Cardiac fibroblast (primary cell): ENCODE data around the gene RNF31.

ENCODE experiments used
- DNase-seq, 2 donors: peaks; one replicate each; pipeline versions ENCODE4 v3.0.0 to v3.0.0-alpha.2; 2010; ENCODE audit warnings: low read depth in 2 of 2
- H3K4me3 ChIP-seq, 2 donors: replicated peaks in 1 of 2; 1 replicate in 1 of 2; 2 replicates in 1 of 2; pipeline ENCODE4 v1.5.1; 2011; ENCODE audit warnings: low read depth in 2 of 2, low read length in 2 of 2, mild to moderate bottlenecking in 2 of 2, moderate library complexity in 1 of 2
- TF ChIP-seq, protein P1 (sequence below): IDR thresholded peaks from one replicate; pipeline ENCODE4 v1.5.1; 2011; ENCODE audit warnings: low read depth, mild to moderate bottlenecking, low read length, inconsistent platforms

RNF31 gene

DNA sequence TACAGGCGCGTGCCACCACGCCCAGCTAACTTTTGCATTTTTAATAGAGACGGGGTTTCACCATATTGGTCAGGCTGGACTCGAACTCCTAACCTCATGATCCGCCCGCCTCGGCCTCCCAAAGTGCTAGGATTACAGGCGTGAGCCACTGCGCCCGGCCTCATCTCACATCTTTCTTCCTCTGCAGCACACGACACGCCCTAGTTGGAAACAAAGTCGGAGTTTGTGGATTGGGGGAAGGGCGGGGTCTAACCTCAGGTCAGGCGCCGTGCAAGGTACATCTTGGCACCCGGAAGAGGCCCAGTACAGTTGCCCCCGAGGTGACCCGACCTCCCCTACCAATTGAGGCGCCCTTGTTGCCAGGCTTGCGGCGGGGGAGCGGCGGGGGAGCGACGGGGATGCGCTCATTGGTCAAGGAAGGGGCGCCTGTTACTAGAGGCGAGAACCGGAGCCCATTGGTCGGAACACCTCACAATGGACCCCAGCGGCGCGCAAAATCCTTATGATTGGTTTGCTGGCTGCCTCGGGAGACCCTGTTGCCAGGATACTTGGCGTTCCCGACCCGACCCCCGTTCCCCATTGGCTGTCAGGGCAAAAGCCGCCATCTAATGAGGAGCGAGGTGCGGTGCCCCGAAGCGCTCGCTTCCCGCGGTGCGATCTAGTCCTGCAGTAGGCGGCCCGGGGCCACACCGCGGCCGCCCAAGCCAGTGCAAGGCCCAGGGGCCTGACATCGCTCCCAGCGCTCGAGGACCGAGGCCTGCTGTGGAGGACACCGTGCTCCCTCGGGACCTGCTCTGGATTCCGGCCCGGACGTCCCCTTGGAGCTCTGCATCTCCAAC is 24.3 kb downstream of the RNF31 start, which contains the start of gene REC8:
REC8 (plus strand) TSS at position 659 of the 839 bp plus-strand sequence. CDS start 473 bp downstream, outside the sequence.
- H3K4me3 ChIP-seq: peak within 1 kb of the TSS in 1 of 2 donors; percentile 44
- TF ChIP-seq, protein P1, sequence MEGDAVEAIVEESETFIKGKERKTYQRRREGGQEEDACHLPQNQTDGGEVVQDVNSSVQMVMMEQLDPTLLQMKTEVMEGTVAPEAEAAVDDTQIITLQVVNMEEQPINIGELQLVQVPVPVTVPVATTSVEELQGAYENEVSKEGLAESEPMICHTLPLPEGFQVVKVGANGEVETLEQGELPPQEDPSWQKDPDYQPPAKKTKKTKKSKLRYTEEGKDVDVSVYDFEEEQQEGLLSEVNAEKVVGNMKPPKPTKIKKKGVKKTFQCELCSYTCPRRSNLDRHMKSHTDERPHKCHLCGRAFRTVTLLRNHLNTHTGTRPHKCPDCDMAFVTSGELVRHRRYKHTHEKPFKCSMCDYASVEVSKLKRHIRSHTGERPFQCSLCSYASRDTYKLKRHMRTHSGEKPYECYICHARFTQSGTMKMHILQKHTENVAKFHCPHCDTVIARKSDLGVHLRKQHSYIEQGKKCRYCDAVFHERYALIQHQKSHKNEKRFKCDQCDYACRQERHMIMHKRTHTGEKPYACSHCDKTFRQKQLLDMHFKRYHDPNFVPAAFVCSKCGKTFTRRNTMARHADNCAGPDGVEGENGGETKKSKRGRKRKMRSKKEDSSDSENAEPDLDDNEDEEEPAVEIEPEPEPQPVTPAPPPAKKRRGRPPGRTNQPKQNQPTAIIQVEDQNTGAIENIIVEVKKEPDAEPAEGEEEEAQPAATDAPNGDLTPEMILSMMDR: no peak
- peak in 1 of 2 donors; percentile 88 for DNase-seq

DNA sequence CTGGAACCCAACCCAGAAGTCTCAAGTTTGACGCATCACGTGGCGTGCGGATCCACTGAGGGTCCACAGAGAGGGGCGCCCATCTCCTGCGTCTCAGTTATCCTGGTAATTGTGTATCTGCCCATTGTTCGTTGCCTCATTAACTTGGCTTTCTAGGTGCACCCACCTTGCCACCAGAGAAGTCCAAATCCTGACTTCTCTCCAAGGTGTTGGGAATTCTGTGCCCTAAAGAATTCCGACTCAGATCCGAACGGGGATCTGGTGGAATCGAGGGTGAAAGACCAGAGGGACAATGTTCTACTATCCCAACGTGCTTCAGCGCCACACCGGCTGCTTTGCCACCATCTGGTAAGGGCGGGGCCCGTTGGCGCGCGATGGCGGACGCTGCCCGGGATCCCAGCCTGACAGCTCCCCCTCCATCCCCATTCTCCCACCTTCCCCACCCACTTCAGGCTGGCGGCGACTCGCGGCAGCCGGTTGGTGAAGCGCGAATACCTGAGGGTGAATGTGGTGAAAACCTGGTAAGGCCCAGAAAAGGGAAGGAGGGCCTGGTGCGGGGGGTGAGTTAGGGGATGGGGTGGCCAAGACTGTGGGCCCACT is 25.1 kb downstream of the RNF31 start:
- peak overlapping the region in 1 of 2 donors; percentile 44 for H3K4me3 ChIP-seq

DNA sequence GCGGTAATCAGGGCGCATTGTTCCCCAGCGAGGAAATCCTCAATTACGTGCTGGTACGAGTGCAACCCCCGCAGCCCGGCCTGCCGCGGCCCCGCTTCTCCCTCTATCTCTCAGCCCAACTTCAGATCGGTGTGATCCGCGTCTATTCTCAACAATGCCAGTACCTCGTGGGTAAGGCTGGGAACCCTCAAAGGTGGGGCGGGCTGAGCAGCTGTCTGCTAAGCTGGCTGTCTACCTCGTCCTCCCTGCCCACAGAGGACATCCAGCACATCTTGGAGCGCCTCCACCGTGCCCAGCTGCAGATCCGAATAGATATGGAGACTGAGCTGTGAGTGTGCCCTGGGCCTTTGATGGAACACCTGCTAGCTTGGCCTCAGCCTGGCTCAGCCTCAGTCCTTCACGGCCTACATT is 25.6 kb downstream of the RNF31 start:
- TF ChIP-seq, protein P1: no peak
- no peak for DNase-seq
- peak overlapping the region in 1 of 2 donors; percentile 3 for H3K4me3 ChIP-seq

More for the DNA sequence above, 25.1 kb downstream of the RNF31 start:
- TF ChIP-seq, protein P1: no peak
- DNase-seq: no peak

DNA sequence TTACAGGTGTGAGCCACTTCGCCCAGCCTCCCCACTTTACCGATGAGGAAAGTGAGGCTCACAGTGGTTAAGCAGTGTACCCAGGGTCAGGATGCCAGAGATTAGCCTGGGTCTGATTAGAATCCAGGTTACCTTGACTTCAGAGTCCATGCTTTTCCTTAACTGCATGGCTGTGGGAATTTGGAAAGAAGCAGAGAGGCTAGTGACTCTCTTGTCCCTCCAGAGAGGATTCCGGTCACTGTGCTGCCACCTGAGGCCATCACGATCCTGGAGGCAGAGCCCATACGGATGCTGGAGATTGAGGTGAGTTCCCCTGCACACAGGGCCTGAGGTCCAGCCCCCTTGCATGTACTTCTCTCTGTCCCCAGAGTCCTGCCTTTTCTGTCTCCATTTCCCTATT is 29.3 kb downstream of the RNF31 start:
- H3K4me3 ChIP-seq: no peak overlapping the region
- DNase-seq: no peak
- TF ChIP-seq, protein P1: no peak

DNA sequence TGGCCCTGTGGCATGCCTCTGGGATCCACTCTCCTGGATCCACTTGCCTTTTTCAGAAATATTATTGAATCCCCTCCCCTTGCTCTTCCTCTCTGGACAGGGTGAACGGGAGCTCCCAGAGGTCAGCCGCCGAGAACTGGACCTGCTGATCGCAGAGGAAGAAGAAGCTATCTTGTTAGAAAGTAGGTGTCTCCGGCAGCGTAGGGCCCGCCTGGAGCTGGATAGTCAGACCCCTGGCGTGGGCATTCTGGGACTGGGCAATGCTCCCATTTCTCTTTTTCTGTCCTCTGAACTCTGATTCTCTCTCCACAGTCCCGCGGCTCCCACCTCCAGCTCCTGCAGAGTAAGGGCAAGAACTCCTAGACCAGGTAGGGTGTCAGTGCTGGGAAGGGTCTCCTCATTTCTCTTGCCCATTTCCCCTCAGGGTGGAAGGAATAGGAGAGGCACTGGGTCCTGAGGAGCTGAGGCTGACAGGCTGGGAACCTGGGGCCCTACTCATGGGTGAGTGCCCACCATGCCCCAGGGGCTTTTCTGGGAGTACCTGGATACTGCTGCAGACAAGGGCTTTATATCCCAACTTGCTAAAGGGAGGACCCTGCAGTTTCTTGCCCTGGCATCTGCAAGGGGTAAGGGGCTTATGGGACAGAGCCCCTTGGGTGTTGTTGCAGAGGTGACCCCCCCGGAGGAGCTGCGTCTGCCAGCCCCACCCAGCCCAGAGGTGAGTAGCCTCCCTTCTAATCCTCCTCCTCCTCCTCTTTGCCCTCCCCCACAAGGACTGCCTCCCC is 29.9 kb downstream of the RNF31 start:
- TF ChIP-seq, protein P1: no peak
- DNase-seq: no peak
- no peak overlapping the region for H3K4me3 ChIP-seq

DNA sequence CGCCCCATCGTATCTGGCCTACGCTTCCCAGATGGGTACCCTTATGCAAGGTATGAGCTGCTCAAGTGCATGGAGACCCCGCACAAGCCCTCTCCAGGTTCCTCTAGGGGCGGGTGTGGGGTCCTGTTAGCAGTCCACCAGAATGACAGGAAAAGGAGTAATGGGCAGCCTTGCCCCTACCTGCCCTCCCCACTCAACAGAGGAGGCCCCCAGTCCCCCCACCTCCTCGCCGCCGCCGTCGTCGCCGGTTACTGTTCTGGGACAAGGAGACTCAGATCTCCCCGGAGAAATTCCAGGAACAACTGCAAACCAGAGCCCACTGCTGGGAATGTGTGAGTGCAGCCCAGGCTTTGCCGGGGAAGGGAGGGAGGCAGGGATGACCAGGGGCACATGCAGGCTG is 30.6 kb downstream of the RNF31 start:
- no peak for DNase-seq
- TF ChIP-seq, protein P1: no peak
- no peak overlapping the region for H3K4me3 ChIP-seq
